GM19463 (cell line): ENCODE measurements around the gene ASB1.
A peak's percentile ranks its signal among the peaks of the same experiment; 100 is the strongest.

Experiments
- ATAC-seq: cut with Tn5 transposase; IDR thresholded peaks from one replicate; pipeline ENCODE4 v1.9.1; 2021; ENCODE audit warnings: mild to moderate bottlenecking, moderate library complexity; ENCODE audit not compliant: unreplicated experiment

ASB1 gene, protein sequence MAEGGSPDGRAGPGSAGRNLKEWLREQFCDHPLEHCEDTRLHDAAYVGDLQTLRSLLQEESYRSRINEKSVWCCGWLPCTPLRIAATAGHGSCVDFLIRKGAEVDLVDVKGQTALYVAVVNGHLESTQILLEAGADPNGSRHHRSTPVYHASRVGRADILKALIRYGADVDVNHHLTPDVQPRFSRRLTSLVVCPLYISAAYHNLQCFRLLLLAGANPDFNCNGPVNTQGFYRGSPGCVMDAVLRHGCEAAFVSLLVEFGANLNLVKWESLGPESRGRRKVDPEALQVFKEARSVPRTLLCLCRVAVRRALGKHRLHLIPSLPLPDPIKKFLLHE

DNA sequence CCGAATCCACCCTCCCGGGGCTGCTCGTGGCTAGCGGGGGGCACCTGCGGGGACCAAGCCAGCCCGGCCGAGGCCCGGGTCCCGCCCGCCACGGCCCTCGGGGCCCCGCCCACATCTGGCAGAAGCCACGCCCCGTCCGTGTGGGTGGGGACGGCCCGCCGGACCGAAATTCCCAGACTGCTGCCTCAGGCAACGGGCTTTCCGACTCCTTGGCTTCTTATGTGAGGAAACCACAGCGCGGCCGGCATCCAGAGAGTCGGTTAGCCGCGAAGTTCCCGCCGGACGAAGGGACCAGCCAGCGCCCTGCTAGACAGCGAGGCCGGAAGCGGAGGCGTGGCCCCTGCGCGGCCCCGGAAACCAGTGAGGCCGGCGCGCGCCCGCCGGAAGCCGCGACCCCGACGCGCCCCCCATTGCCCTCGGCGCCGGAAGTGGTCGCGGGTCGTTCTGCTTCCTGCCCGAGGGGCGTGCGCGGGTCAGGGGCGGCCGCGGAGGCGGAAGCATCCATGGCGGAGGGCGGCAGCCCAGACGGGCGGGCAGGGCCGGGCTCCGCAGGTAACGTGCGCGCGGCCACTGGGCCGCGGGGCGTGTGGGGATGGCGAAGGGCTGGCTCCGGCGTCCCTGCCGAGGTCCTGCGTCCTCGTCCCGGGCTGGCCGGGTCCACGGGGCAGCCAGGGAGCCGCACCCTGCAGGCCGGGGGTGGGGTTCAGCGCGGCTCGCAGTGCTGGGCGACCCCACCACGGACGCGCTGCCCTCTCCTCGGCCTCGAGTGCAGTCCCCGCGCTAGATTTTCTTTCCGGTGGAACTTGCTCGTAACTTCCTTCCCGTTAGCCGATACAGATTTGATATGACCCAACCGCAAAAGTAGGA, at the start of gene ASB1:
Gene ASB1, plus strand, starts transcription at position 360 of the 867 bp plus-strand sequence. Its CDS starts 144 bp downstream, at position 504.
- ATAC-seq, result peak; percentile 87

DNA sequence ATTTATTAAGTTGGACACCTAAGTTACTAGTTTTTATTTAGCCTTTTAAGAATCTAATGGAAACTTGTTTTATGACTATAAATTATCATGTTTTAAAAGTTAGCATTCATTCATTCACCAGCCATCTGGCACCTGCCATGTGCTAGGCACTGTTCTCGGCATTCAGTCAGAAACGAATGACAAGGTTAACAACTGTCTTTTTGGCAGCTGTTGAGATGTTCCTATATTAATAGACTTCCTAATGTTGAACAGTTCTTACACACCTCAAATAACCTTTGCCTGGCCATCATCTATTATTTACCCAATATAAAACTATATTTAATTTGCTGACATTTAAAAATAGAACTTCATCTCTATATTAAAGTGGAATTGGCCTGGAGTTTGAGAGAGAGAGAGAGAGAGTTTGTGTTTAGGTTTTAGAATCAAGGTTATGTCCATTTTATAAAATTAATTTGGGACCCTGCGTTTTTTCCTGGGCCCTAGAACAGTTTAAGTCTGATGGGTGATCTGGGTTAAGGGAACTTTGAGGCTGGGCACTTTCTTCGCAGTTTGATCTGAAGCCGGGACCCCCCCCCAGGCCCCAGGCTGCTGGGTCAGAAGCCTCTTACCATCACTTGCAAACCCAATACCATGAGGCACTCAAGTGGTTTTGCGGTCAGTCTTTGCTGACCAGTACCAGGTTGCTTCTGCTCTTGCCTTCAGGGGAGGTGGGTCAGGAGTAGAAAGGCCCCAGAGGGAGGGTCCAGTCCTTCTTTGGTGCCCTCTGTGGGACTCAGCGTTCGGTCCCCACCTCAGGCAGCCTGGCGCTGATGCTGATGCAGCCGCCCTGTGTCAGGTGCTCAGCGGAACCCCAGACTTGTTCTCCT, 48.3 kb upstream of the ASB1 start:
- no peak for ATAC-seq

DNA sequence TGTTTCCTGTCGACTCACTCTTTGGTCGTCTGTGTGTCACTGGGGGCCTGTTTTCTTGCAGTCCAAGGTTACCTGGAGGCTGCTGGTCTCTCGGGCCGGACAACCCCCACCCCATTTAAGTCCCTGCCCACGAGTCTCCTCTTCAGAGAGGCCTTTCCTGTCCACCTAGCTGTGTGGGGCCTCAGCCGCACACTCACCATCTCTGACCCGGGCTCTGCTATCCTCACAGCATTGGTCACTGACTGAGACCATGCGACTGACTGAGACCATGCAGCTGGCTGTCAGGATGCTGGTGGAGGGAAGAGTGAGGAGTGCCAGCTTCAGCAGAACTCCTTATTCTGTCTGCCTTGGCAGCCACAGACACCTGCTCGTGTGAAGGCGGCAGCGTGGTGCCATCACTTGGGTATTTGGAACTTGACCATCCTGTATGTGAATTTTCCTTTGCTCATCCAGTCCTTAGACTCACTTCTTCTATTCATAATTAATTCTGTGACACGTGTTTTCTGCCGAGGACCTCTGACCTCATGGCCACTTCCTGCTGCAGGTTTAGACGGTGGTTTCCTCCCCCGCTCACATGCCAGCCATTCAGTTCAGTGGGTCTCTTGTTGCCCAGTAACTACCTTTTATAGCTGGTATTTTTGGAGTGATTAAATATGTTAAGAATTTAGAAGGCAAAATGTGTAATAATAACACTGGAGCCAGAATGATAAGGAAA, 47.5 kb upstream of the ASB1 start:
- ATAC-seq, result no peak

DNA sequence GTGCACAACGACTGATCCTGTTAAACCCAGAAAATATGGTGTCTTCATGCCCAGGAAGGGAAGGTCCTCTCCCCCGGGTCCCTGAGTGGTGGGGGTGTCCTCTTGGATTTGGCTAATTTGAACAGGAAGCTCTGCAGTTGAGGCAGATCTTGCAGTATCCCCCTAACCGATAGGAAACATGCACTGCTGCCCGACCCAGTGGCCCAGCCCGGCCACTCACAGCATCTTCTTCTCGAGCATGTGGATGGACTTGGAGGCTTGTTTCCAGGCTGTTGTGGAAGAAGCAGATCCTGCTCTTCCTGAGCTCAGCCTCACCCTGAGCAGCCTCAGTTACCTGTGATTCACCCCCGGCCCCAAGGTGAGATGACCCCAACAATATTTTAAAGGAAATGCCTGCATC, 46.4 kb upstream of the ASB1 start:
- no peak for ATAC-seq

DNA sequence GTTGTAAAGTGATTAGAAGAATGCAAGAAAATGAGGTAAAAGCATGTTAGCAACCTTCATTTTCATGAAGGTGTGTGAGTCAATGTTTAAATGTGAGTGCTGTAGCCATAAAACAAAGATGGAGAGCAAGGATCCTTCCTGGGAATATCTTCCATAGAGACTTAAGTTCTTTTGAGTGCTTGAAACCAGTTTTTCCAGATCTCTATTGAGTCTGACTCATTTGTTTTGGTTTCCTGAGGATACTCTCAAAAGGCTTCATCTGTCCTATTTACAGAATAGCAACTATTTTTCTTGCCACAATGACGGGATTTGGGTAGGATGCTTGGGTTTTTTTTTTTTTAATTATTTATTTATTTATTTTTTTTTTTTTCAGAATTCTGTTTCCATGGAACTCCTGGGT, 45.9 kb upstream of the ASB1 start:
- no peak for ATAC-seq

DNA sequence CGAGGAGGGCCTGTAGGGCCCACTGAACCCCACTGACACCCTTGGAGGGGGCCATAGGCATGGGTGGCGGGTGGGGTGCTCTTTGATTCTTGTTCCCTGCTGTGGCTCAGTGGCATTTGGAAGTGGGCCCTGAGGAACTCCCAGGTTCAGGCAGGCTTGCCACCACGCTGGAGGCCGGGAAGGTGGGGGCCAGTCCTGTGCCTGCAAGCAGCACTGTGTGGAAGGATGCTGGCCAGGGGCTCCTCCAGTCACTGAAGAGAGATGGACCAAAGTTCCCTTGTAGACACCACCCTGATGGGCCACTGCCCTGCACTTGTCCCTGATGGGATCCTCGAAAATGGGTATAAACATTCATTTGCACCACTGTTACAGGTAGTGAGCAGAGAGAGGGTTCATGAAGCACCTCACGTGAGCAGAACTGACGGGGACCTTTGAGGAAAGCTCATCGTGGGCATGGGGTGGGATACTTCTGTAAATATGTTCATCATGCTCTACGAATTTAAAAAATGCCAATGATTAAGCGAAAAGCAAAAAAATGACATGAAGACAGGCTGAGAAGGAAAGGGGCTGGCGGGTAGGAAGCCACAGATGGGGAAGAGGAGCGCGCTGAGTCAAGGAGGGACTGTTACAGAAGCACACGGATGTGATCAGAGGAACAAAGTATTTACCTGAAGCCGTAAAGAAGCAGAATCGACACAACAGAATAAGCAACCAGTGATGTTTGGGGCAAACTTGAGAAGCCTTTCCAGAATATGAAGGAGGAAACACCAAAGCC, 45.2 kb upstream of the ASB1 start:
- no peak for ATAC-seq

DNA sequence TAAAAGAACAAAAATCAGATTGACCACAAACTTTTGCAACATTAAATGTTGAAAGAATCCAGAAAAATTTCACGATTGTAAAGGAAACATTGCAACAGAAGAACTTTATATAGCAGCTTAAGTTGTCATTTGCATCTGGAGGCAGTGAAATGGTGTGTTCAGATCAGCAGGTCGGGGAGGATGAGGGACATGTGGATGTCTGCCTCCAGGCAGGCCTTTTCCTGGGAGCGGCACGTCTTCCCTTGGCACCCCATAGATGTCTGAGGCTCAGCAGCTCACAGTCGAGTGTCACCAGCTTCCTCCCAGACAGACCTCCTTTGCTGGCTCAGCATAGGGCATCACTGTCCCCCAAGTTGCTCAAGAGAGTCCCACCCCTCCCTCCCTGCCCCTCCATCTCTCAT, 44.3 kb upstream of the ASB1 start:
- no peak for ATAC-seq

DNA sequence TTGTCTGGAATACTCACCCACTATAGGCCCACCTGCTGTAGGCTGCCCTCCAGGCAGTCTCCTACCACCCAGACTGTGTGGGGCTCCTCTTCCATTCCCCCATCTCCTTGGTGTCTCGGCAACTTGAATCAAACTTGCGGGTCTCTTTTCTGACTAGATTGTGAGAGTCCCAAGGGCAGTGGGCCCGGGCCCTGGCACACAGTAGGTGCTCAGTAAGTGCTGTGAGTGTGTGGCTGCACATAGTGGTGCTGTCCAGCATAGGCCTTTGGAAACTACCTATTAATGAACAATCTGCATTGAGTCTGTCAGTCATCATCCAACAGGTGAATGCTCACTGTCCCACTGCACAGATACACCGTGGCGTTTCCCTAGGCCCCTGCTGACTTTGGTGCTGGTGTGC, 43.6 kb upstream of the ASB1 start:
- ATAC-seq, result no peak

DNA sequence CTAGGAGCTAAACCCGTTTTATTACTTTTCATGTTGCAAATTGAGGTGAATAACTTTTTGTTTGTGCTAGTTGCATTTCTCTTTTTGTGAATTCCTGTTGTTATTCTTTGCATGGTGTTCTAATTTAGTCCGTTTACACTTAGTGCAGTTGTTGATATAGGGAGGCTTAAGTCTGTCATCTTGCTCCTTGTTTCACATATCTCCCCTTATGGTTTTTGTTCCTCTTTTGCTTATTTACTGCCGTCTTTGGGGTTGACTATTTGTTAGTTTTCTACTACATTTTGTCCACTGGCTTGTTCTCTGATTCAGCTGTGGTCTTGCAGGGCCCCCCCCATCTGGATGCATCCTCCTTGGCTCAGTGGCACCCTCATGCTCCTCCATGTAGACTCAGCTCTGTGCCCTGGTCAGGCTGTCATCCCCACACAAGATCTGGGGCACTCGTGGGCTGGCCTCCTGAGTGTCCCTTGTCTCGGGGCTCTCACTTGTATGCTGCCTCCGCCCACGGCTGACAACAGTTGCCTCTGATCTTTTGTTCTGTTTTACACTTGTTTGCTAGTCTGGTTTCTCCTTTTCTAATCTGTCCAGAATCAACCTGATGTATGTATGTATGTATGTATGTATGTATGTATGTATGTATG, 42.9 kb upstream of the ASB1 start:
- ATAC-seq, result no peak

DNA sequence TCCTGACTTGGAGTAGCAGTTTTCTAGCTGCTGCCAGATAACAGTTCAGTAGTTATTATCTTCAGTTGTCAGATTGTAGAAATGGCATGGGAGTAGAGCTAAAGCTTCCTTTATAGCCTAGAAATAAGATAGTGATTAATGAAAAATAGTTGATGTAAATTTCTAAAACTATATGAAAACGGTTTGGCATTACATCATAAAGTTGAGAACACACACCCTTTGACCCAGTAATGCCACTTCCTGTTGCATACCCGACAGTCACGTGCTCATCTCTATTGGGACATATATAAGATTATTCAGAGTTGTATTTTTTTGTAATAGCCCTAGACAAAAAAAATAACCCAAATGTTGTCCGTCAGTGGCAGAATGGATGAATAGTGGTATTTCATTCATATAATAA, 39.4 kb upstream of the ASB1 start:
- no peak for ATAC-seq

DNA sequence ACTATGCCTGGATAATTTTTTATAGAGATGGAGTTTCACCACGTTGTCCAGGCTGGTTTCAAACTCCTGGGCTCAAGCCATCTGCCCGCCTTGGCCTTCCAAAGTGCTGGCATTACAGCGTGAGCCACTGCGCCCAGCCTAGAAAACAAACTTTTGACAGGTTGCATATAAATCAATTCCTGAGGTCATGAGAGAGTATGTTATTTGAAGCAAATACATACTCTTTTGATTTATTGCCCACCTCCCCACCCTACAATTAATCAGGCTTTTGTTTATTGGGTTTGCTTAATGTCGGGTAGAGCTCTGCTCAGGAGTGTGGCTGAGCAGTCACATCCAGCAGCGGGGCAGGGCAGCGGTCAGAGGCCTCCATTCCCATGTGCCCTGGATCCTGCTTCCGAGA, 37.9 kb upstream of the ASB1 start:
- no peak for ATAC-seq

DNA sequence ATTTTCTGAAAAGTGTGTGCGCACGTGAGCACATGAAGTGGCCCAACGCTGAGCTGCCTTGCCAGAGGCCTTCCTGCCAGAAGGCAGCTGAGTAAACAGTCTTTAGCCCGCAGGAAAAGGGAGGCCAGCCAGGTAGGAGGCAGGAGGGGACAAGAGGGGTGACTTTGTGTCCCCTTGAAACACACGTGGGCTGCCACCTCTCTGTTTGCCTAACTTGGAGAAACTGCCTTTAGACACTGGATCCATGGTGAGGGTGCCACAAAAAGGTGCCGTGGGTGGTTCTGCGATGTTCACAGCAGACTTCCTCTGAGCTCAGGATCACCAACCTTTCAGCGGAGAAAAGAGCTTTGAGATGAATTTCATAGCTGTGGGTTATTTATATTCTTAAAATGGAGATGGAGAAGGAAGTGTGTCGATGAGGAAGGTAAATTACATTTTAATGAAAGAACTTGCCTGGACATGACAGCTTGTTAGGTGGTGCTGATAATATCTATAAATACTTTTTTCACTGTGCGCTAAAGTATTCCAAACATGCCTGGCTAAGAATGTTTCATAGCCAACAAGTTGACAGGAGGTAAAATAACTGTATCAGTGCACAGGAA, 36.6 kb upstream of the ASB1 start:
- no peak for ATAC-seq

DNA sequence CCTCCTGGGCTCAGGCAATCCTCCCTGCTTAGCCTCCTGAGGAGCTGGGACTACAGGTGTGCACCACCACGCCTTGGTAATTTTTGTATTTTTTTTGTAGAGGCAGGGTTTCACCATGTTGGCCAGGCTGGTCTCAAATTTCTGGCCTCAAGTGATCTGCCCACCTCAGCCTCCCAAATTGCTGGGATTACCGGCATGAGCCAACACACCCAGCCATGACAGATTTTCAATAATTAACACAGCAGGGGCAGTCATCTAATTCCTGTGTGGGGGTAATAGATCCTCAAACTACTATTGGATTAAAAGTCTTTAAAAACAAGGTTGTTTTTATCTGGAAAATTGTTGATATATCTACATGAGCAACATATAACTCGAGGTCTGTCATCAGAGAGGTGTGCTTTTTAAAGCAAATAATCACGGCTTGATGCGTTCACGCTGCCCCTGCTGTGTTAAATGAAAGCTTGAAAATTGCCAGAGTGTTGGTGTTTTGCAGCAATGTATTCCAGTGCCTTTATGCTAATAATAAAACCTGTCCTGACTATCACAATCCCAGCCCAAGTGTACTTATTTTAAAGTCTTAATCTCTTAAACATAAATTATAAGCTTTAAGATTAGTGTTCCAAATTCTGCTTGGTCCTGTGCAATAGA, 35.6 kb upstream of the ASB1 start:
- no peak for ATAC-seq

DNA sequence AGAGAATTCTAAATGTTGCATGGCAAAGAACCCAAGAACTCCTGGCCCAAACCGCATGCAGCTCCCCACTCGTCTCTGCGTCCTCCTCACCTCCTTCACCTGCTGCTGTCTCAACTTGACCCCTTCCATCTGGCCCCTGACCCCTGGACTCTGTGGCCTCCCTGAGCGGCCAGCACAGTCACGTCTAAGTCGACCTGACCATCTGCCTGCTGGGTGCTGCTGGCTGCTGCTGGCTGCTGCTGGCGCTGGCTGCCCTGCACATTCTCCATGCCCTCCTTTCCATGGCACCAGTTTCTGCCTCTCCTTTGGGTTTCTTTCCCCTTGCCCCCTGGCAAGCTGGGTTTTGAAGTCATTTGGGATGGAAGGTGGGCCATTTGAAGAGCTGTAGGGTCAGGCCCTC, 30.1 kb upstream of the ASB1 start:
- no peak for ATAC-seq

DNA sequence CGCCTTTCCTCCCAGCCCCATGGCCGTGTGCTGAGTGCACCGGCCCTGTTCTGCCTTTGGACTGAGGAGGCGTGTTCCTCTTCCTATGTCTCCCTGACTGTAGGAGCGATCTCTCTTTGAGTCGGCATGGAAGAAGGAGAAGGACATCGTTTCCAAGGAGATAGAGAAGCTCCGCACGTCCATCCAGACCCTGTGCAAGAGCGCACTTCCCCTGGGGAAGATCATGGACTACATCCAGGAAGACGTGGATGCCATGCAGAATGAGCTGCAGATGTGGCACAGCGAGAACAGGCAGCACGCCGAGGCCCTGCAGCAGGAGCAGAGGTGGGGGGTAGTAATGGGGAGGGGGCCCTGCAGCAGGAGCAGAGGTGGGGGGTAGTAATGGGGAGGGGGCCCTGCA, 29.4 kb upstream of the ASB1 start:
- ATAC-seq, result no peak

DNA sequence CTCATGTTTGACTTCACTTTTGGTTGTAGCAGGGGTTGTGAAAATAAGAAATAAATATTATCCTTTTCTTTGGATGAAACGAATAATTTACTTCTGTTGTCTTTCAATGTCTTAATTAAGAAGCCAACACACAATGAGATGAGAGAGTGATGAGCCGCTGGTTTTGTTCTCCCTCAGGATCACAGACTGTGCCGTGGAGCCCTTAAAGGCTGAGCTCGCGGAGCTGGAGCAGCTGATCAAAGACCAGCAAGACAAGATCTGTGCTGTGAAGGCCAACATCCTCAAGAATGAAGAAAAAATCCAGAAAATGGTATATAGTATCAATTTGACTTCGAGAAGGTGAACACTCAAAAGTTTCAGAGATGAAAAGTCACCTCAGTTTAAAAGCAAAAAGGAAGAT, 28.1 kb upstream of the ASB1 start:
- ATAC-seq, result no peak

DNA sequence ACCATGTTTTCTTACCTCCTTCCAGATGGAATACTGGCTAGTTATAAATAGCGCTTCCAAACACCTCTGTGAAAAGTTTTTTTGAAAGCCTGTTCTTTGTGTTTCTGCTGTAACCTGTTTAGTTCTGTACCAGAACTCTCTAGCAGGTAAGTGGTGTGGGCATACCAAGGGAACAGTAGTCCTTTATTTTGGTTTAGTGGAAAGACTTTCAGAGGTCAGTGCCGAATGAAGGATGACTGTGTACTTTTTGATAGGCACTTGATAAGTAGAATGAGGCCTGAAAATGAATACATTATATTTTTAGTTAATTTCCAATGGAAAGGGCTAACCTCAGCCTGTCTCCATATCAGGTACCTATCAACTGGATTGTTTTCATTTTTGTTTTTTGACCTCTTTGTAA, 27.6 kb upstream of the ASB1 start:
- ATAC-seq, result no peak

DNA sequence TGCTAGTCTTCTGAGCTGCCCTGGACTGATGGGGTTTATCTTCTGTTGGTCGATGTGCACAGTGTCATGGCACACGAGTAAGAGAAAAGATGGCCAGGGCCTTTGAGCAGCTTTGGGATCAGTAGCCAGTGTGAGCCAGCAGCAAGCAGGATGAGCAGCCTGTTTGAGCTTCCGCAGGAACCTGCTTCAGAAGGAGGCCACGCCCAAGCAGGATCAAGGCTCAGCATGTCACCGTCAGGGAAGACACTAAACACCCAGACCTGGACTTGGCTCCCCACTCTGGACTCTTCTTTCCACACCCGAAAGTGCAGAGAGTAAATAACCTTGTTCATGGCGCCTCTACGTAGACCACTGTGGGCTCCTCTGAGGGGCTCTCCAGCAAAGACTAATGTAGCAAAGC, 25.2 kb upstream of the ASB1 start:
- no peak for ATAC-seq
